Endothelial cell of umbilical vein (primary cell): ENCODE results near the gene TF. TPM values are rescaled to one million over a fixed set of nuclear protein-coding genes. Genes with fewer than 3 reads are reported as not detected.
"Not testable (repeated sequence)": the region's sequence is repeated elsewhere in the genome, so short reads cannot be mapped to it uniquely, and the experiment has no call there.

ENCODE experiments used
- BruUV-seq: library from RNA; stranded (reverse); fragments of 400-500 nt; replicated peaks from 2 replicates; lab custom pipeline; 2021; lab: Mats Ljungman, UMichigan
- CTCF ChIA-PET: fragments of 300-600, 350-600 bp; sonication (Branson Sonifier 250); formaldehyde crosslinking; loops from one replicate; lab custom pipeline; 2021; ENCODE audit warnings: antibody characterized with exemption, inconsistent platforms; lab: Charles Lee
- POLR2A ChIA-PET: fragments of 300-600, 350-600 bp; sonication (Branson Sonifier 250); formaldehyde crosslinking; loops from one replicate; lab custom pipeline; 2021; ENCODE audit warnings: antibody characterized with exemption, inconsistent platforms; lab: Charles Lee
- DNase-seq: peaks from one replicate; pipeline ENCODE4 v3.0.0-alpha.2; 2011; ENCODE audit warnings: low read depth, low spot score
- FAIRE-seq: peaks from 2 replicates; lab custom pipeline; 2011; peaks lifted over from hg19 to GRCh38; lab: Jason Lieb, UNC
- H2AFZ ChIP-seq: 2 replicates; pipeline ENCODE4 v1.6.0; 2012; ENCODE audit warnings: low read depth, low read length, control low read depth, inconsistent platforms
- H3K27ac ChIP-seq: 2 replicates; pipeline ENCODE4 v1.5.1; 2011; ENCODE audit warnings: low read depth, mild to moderate bottlenecking, control low read depth, low read length, moderate library complexity; ENCODE audit not compliant: insufficient read depth
- H3K27me3 ChIP-seq, 2 experiments: 2 replicates each; pipeline versions ENCODE4 v1.6.0 to v1.6.1; 2011; ENCODE audit warnings: low read length in 2 of 2, mixed read lengths in 1 of 2; ENCODE audit not compliant: control insufficient read depth in 2 of 2, insufficient read depth in 2 of 2
- H3K36me3 ChIP-seq, 2 experiments: 2 replicates in 1 of 2; 3 replicates in 1 of 2; pipeline ENCODE4 v1.5.1; 2011; ENCODE audit warnings: low read length in 2 of 2, mild to moderate bottlenecking in 1 of 2, moderate library complexity in 1 of 2; ENCODE audit not compliant: control insufficient read depth in 2 of 2, insufficient read depth in 2 of 2; ENCODE audit errors: extremely low read depth in 1 of 2
- H3K4me1 ChIP-seq: 3 replicates; pipeline ENCODE4 v1.5.1; 2011; ENCODE audit warnings: mild to moderate bottlenecking, low read length; ENCODE audit not compliant: control insufficient read depth, insufficient read depth; ENCODE audit errors: extremely low read depth
- H3K4me2 ChIP-seq: 2 replicates; pipeline ENCODE4 v1.6.1; 2011; ENCODE audit warnings: low read length, control low read depth, mixed read lengths; ENCODE audit not compliant: insufficient read depth
- H3K4me3 ChIP-seq, 3 experiments: fragments of 200-600 bp in 1 of 3; sonication (generic), shearing (Covaris generic) in 1 of 3; replicated peaks in 1 of 3; 2 replicates each; pipeline ENCODE4 v1.5.1; 2011 to 2016; ENCODE audit warnings: control low read depth in 3 of 3, low read length in 3 of 3, mild to moderate bottlenecking in 2 of 3, inconsistent platforms in 1 of 3, low read depth in 1 of 3, moderate library complexity in 1 of 3; ENCODE audit not compliant: insufficient read depth in 1 of 3
- H3K79me2 ChIP-seq: 2 replicates; pipeline ENCODE4 v1.6.0; 2012; ENCODE audit warnings: low read length, inconsistent platforms; ENCODE audit not compliant: control insufficient read depth, insufficient read depth
- H3K9ac ChIP-seq: replicated peaks from 2 replicates; pipeline ENCODE3; 2011; ENCODE audit warnings: low read length, control low read depth; ENCODE audit not compliant: insufficient read depth; ENCODE audit errors: extremely low read depth
- H3K9me1 ChIP-seq: replicated peaks from 3 replicates; pipeline ENCODE4 v1.6.0; 2011; ENCODE audit warnings: mild to moderate bottlenecking, low read length; ENCODE audit not compliant: control insufficient read depth, insufficient read depth; ENCODE audit errors: extremely low read depth
- H3K9me3 ChIP-seq: replicated peaks from 2 replicates; pipeline ENCODE4 v1.5.1; 2012; ENCODE audit warnings: low read length, inconsistent platforms; ENCODE audit not compliant: control insufficient read depth, insufficient read depth
- H4K20me1 ChIP-seq: replicated peaks from 2 replicates; pipeline ENCODE3; 2011; ENCODE audit warnings: mild to moderate bottlenecking, low read length; ENCODE audit not compliant: control insufficient read depth, insufficient read depth; ENCODE audit errors: extremely low read depth
- CTCF ChIP-seq, 2 donors: IDR thresholded peaks; 1 replicate in 1 of 2; 2 replicates in 1 of 2; pipeline ENCODE4 v1.5.1; 2011; ENCODE audit warnings: low read length in 2 of 2, mild to moderate bottlenecking in 2 of 2, moderate library complexity in 2 of 2, control low read depth in 1 of 2, inconsistent platforms in 1 of 2, low read depth in 1 of 2; ENCODE audit not compliant: insufficient read depth in 1 of 2; ENCODE audit errors: extremely low read depth in 1 of 2
- EZH2 ChIP-seq: IDR thresholded peaks from 2 replicates; pipeline ENCODE4 v1.6.1; 2012; ENCODE audit warnings: borderline replicate concordance, low read depth, mild to moderate bottlenecking, moderate library complexity, low read length, inconsistent platforms; ENCODE audit not compliant: severe bottlenecking
- GATA2 ChIP-seq: IDR thresholded peaks from 2 replicates; pipeline ENCODE4 v1.7.0; 2011; ENCODE audit warnings: low read depth, mild to moderate bottlenecking, moderate library complexity, mixed read lengths, low read length; ENCODE audit not compliant: insufficient read length, insufficient read depth
- JUN ChIP-seq: IDR thresholded peaks from 2 replicates; pipeline ENCODE4 v1.6.1; 2011; ENCODE audit warnings: borderline replicate concordance, low read depth; ENCODE audit not compliant: insufficient read length, insufficient read depth
- MAX ChIP-seq: IDR thresholded peaks from 2 replicates; pipeline ENCODE4 v1.6.1; 2011; ENCODE audit not compliant: insufficient read depth, insufficient read length
- MYC ChIP-seq: IDR thresholded peaks from one replicate; pipeline ENCODE4 v1.6.1; 2011; ENCODE audit warnings: mild to moderate bottlenecking, low read depth, low read length
- POLR2A ChIP-seq: IDR thresholded peaks from 2 replicates; pipeline ENCODE4 v1.6.1; 2012; ENCODE audit warnings: low read depth, mild to moderate bottlenecking, control low read depth, low read length
- POLR2AphosphoS5 ChIP-seq: IDR thresholded peaks from 2 replicates; pipeline ENCODE4 v1.6.1; 2012; ENCODE audit warnings: low read depth, mild to moderate bottlenecking, control low read depth, low read length, moderate library complexity; ENCODE audit not compliant: insufficient read depth
- dilution Hi-C: fragments of 300-500 bp; cut with MboI; formaldehyde crosslinking; loops from one replicate; pipeline ENCODE4 v1.15.0; 2019; ENCODE audit warnings: low sequenced_read_pairs; ENCODE audit not compliant: extremely low pct_ligation_motif_present
- intact Hi-C: fragments of 100-400 bp; cut with micrococcal nuclease; formaldehyde crosslinking; loops from one replicate; pipeline ENCODE4 v1.10.0; 2022
- polyA plus RNA-seq, 4 experiments: library from polyadenylated mRNA; depleted of rRNA in 3 of 4; stranded (reverse) in 3 of 4; unstranded in 1 of 4; fragments of >200 nt; gene quantifications; 2 replicates each; pipeline versions ENCODE4 v1.2.1 to v1.2.3, GENCODE V29; 2011 to 2012; ENCODE audit warnings: missing spikeins in 1 of 4
- total RNA-seq: library from RNA; stranded (reverse); gene quantifications from 2 replicates; pipeline ENCODE4 v1.2.3, GENCODE V29; 2021

Gene TF
- total and polyA plus RNA-seq, 2 donors (not counting 3 experiments of a cell fraction or from before 2014, with no cell fraction given), result 0.32 to 0.69 TPM

- FAIRE-seq (no peak), DNase-seq (no peak)
- ChIA-PET CTCF (no interaction called here), POLR2A (no interaction called here)
- no peaks in the 10 kb centered on the region for H3K27me3 ChIP-seq
- no peak overlapping the region for H3K9ac ChIP-seq
- H3K9me3 ChIP-seq, result no peaks in the 10 kb centered on the region
- no peak overlapping the region for H3K27ac ChIP-seq
- no peak overlapping the region for H3K4me2 ChIP-seq
- H3K36me3 ChIP-seq, result no peaks in the 10 kb centered on the region
- H2AFZ ChIP-seq, result no peak overlapping the region
- dilution Hi-C loops (no loop called here), intact Hi-C loops (no loop called here)
- no TSS peak for BruUV-seq
- H3K4me3 ChIP-seq, result no peak overlapping the region
- H4K20me1 ChIP-seq, result no peaks in the 10 kb centered on the region
- no peaks in the 10 kb centered on the region for H3K79me2 ChIP-seq
- no peak for TF ChIP-seq POLR2AphosphoS5
- no peak for TF ChIP-seq POLR2A
- TF ChIP-seq JUN, result no peak
- TF ChIP-seq CTCF (IDR thresholded peaks at IDR 0.05; ENCODE audit: extremely low read depth in 1 of 2, insufficient read depth in 1 of 2, low read depth in 1 of 2, low read length in 2 of 2), result no peak
- TF ChIP-seq EZH2, result no peak
- no peak for TF ChIP-seq MAX
- no peak for TF ChIP-seq MYC
- no peak for TF ChIP-seq GATA2
- H3K9me1 ChIP-seq, result no peaks in the 10 kb centered on the region
- no peaks in the 10 kb centered on the region for H3K4me1 ChIP-seq
Measured at GRCh38 chr3:133730993-133731392, 15.2 kb upstream of the TF start.

GRCh38 chr3:133732231-133732630 is 14.0 kb upstream of the TF start:
- H3K36me3 ChIP-seq, H3K27me3 ChIP-seq, H3K27ac ChIP-seq, H2AFZ ChIP-seq, H3K4me2 ChIP-seq, H3K4me1 ChIP-seq, H3K9me1 ChIP-seq, BruUV-seq, DNase-seq, H3K9ac ChIP-seq, H4K20me1 ChIP-seq, H3K9me3 ChIP-seq, CTCF ChIA-PET, FAIRE-seq, dilution Hi-C loops, POLR2A ChIA-PET, H3K4me3 ChIP-seq, intact Hi-C loops, H3K79me2 ChIP-seq: not testable (repeated sequence)
